H1 (cell line): Measurements from ENCODE around the gene ADCY9. TPM values are rescaled to one million over a fixed set of nuclear protein-coding genes. Genes with fewer than 3 reads are reported as not detected.

Experiments used
- EZH2 ChIP-seq: fragments of 200-600 bp; sonication (generic); IDR thresholded peaks from 2 replicates; pipeline ENCODE4 v1.7.1; 2012; ENCODE audit warnings: low read depth, mild to moderate bottlenecking, moderate library complexity, low read length, inconsistent platforms; ENCODE audit not compliant: severe bottlenecking
- JUND ChIP-seq: IDR thresholded peaks from 2 replicates; pipeline ENCODE4 v1.6.1; 2011; ENCODE audit warnings: mild to moderate bottlenecking, improper control_type of control experiment, low read length
- SP2 ChIP-seq: IDR thresholded peaks from 2 replicates; pipeline ENCODE4 v1.6.1; 2012; ENCODE audit warnings: mild to moderate bottlenecking, low read length, inconsistent platforms
- polyA plus RNA-seq, 7 experiments: library from polyadenylated mRNA; depleted of rRNA in 3 of 7; stranded (reverse) in 5 of 7; unstranded in 2 of 7; fragments of >200 nt in 5 of 7; fragments of 200-250 nt in 2 of 7; gene quantifications; 1 replicate in 5 of 7; 2 replicates in 1 of 7; 4 replicates in 1 of 7; pipeline versions ENCODE4 v1.2.1 to v1.2.3, GENCODE V29; 2011 to 2013; ENCODE audit warnings: missing spikeins in 2 of 7, mixed read lengths in 2 of 7
- total RNA-seq: library from RNA; stranded (reverse); fragmentation: NEBNext Ultra II Directional; extraction: Animal tissue kit (Norgen Biotek cat#: 25700); gene quantifications from 2 replicates; pipeline ENCODE4 v1.2.1, GENCODE V29; 2021
- TF ChIP-seq, protein P1 (sequence below): fragments of 300-600 bp; sonication (generic); IDR thresholded peaks from 2 replicates; pipeline ENCODE4 v1.7.1; 2012; ENCODE audit warnings: low read length, moderate library complexity, mild to moderate bottlenecking, inconsistent platforms; ENCODE audit not compliant: insufficient replicate concordance
- TF ChIP-seq, protein P2 (sequence below): IDR thresholded peaks from 2 replicates; pipeline ENCODE4 v1.6.1; 2011; ENCODE audit warnings: low read length, improper control_type of control experiment

ADCY9 gene
- total and polyA plus RNA-seq, 2 of the 8 experiments (the other 6 are each of a cell fraction or from before 2014, with no cell fraction given), result 5.4 to 13.1 TPM

GRCh38 chr16:4005731-4006130 is 110.5 kb downstream of the ADCY9 start (continued):
- TF ChIP-seq, protein P1, sequence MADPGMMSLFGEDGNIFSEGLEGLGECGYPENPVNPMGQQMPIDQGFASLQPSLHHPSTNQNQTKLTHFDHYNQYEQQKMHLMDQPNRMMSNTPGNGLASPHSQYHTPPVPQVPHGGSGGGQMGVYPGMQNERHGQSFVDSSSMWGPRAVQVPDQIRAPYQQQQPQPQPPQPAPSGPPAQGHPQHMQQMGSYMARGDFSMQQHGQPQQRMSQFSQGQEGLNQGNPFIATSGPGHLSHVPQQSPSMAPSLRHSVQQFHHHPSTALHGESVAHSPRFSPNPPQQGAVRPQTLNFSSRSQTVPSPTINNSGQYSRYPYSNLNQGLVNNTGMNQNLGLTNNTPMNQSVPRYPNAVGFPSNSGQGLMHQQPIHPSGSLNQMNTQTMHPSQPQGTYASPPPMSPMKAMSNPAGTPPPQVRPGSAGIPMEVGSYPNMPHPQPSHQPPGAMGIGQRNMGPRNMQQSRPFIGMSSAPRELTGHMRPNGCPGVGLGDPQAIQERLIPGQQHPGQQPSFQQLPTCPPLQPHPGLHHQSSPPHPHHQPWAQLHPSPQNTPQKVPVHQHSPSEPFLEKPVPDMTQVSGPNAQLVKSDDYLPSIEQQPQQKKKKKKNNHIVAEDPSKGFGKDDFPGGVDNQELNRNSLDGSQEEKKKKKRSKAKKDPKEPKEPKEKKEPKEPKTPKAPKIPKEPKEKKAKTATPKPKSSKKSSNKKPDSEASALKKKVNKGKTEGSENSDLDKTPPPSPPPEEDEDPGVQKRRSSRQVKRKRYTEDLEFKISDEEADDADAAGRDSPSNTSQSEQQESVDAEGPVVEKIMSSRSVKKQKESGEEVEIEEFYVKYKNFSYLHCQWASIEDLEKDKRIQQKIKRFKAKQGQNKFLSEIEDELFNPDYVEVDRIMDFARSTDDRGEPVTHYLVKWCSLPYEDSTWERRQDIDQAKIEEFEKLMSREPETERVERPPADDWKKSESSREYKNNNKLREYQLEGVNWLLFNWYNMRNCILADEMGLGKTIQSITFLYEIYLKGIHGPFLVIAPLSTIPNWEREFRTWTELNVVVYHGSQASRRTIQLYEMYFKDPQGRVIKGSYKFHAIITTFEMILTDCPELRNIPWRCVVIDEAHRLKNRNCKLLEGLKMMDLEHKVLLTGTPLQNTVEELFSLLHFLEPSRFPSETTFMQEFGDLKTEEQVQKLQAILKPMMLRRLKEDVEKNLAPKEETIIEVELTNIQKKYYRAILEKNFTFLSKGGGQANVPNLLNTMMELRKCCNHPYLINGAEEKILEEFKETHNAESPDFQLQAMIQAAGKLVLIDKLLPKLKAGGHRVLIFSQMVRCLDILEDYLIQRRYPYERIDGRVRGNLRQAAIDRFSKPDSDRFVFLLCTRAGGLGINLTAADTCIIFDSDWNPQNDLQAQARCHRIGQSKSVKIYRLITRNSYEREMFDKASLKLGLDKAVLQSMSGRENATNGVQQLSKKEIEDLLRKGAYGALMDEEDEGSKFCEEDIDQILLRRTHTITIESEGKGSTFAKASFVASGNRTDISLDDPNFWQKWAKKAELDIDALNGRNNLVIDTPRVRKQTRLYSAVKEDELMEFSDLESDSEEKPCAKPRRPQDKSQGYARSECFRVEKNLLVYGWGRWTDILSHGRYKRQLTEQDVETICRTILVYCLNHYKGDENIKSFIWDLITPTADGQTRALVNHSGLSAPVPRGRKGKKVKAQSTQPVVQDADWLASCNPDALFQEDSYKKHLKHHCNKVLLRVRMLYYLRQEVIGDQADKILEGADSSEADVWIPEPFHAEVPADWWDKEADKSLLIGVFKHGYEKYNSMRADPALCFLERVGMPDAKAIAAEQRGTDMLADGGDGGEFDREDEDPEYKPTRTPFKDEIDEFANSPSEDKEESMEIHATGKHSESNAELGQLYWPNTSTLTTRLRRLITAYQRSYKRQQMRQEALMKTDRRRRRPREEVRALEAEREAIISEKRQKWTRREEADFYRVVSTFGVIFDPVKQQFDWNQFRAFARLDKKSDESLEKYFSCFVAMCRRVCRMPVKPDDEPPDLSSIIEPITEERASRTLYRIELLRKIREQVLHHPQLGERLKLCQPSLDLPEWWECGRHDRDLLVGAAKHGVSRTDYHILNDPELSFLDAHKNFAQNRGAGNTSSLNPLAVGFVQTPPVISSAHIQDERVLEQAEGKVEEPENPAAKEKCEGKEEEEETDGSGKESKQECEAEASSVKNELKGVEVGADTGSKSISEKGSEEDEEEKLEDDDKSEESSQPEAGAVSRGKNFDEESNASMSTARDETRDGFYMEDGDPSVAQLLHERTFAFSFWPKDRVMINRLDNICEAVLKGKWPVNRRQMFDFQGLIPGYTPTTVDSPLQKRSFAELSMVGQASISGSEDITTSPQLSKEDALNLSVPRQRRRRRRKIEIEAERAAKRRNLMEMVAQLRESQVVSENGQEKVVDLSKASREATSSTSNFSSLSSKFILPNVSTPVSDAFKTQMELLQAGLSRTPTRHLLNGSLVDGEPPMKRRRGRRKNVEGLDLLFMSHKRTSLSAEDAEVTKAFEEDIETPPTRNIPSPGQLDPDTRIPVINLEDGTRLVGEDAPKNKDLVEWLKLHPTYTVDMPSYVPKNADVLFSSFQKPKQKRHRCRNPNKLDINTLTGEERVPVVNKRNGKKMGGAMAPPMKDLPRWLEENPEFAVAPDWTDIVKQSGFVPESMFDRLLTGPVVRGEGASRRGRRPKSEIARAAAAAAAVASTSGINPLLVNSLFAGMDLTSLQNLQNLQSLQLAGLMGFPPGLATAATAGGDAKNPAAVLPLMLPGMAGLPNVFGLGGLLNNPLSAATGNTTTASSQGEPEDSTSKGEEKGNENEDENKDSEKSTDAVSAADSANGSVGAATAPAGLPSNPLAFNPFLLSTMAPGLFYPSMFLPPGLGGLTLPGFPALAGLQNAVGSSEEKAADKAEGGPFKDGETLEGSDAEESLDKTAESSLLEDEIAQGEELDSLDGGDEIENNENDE, result no peak
- TF ChIP-seq JUND (no peak), EZH2 (no peak), SP2 (no peak)
- TF ChIP-seq, protein P2, sequence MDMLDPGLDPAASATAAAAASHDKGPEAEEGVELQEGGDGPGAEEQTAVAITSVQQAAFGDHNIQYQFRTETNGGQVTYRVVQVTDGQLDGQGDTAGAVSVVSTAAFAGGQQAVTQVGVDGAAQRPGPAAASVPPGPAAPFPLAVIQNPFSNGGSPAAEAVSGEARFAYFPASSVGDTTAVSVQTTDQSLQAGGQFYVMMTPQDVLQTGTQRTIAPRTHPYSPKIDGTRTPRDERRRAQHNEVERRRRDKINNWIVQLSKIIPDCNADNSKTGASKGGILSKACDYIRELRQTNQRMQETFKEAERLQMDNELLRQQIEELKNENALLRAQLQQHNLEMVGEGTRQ, result no peak
